Measurements from ENCODE around the gene PCTP.

PCTP gene

DNA sequence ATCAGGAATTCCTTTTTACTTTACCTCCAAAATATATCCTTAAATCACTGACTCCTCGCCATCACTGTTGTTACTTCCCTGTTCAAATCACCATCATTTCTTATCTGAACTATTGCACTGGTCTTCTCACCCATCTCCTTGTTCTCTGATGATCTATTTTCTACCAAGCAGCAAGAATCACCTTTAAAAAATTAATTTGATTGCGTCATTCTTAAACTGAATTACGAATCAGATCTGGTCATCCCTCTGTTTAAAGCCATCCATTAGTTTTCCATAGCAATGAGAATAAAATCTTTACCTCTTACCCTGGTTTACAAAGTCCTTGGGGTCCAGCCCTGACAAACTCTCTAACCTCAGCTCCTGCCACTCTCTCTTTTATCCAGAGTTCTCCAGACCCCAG, 14.6 kb downstream of the PCTP start:
- no peaks in the 10 kb centered on the region for H3K9me2 ChIP-seq (ENCODE audit: low read depth, low read length)
- no peaks in the 10 kb centered on the region for H3K9me3 ChIP-seq (ENCODE audit: low read length)
- no peaks in the 10 kb centered on the region for H3K79me2 ChIP-seq (ENCODE audit: insufficient read depth, low read length)
- H2AFZ ChIP-seq (ENCODE audit: low read length): no peak overlapping the region
- H3K4me3 ChIP-seq (ENCODE audit: low read depth, low read length, poor library complexity, severe bottlenecking): no peak overlapping the region
- no peak for TF ChIP-seq EZH2 (IDR thresholded peaks at IDR 0.05; ENCODE audit: borderline replicate concordance, low read length)
- no peak overlapping the region for H3K9ac ChIP-seq (ENCODE audit: low read length)
- no peaks in the 10 kb centered on the region for H3K27me3 ChIP-seq (ENCODE audit: insufficient read depth, low read length)
- no peaks in the 10 kb centered on the region for H3K36me3 ChIP-seq (ENCODE audit: insufficient read depth, low read length)
- H4K20me1 ChIP-seq (ENCODE audit: insufficient read depth, low read length): no peaks in the 10 kb centered on the region
- H3F3A ChIP-seq (ENCODE audit: insufficient read depth, low read length): no peaks in the 10 kb centered on the region
- H3K4me1 ChIP-seq (ENCODE audit: insufficient read depth, low read length, severe bottlenecking): no peaks in the 10 kb centered on the region
- no peak overlapping the region for H3K4me2 ChIP-seq (ENCODE audit: low read length)
- no peak overlapping the region for H3K27ac ChIP-seq (ENCODE audit: low read depth, low read length, poor library complexity, severe bottlenecking)

GRCh38 chr17:55768936-55769624, 18.2 kb downstream of the PCTP start:
- Histone ChIP-seq H3K36me3 (ENCODE audit: insufficient read depth, low read length) (no peaks in the 10 kb centered on the region), H3K4me1 (ENCODE audit: insufficient read depth, low read length, severe bottlenecking) (no peaks in the 10 kb centered on the region), H3K9me2 (ENCODE audit: low read depth, low read length) (no peaks in the 10 kb centered on the region), H3K27me3 (ENCODE audit: insufficient read depth, low read length) (no peaks in the 10 kb centered on the region), H3K4me3 (ENCODE audit: low read depth, low read length, poor library complexity, severe bottlenecking) (no peak overlapping the region), H4K20me1 (ENCODE audit: insufficient read depth, low read length) (no peaks in the 10 kb centered on the region), H3K79me2 (ENCODE audit: insufficient read depth, low read length) (no peaks in the 10 kb centered on the region), H2AFZ (ENCODE audit: low read length) (no peak overlapping the region), H3F3A (ENCODE audit: insufficient read depth, low read length) (no peaks in the 10 kb centered on the region), H3K4me2 (ENCODE audit: low read length) (no peak overlapping the region), H3K27ac (ENCODE audit: low read depth, low read length, poor library complexity, severe bottlenecking) (no peak overlapping the region), H3K9me3 (ENCODE audit: low read length) (no peaks in the 10 kb centered on the region), H3K9ac (ENCODE audit: low read length) (no peak overlapping the region)
- TF ChIP-seq CTCF (IDR thresholded peaks at IDR 0.05; ENCODE audit: low read length) (no peak), EZH2 (IDR thresholded peaks at IDR 0.05; ENCODE audit: borderline replicate concordance, low read length) (no peak)

- H3K4me3 ChIP-seq (ENCODE audit: low read depth, low read length, poor library complexity, severe bottlenecking): no peak overlapping the region
- TF ChIP-seq EZH2 (IDR thresholded peaks at IDR 0.05; ENCODE audit: borderline replicate concordance, low read length) (no peak), CTCF (IDR thresholded peaks at IDR 0.05; ENCODE audit: low read length) (no peak)
- no peaks in the 10 kb centered on the region for H3K36me3 ChIP-seq (ENCODE audit: insufficient read depth, low read length)
- no peaks in the 10 kb centered on the region for H3K4me1 ChIP-seq (ENCODE audit: insufficient read depth, low read length, severe bottlenecking)
- no peaks in the 10 kb centered on the region for H3F3A ChIP-seq (ENCODE audit: insufficient read depth, low read length)
- H3K27me3 ChIP-seq (ENCODE audit: insufficient read depth, low read length): no peaks in the 10 kb centered on the region
- no peak overlapping the region for H2AFZ ChIP-seq (ENCODE audit: low read length)
- no peaks in the 10 kb centered on the region for H3K79me2 ChIP-seq (ENCODE audit: insufficient read depth, low read length)
- H4K20me1 ChIP-seq (ENCODE audit: insufficient read depth, low read length): no peaks in the 10 kb centered on the region
- H3K9me3 ChIP-seq (ENCODE audit: low read length): no peaks in the 10 kb centered on the region
- H3K9ac ChIP-seq (ENCODE audit: low read length): no peak overlapping the region
- H3K27ac ChIP-seq (ENCODE audit: low read depth, low read length, poor library complexity, severe bottlenecking): no peak overlapping the region
- no peaks in the 10 kb centered on the region for H3K9me2 ChIP-seq (ENCODE audit: low read depth, low read length)
- no peak overlapping the region for H3K4me2 ChIP-seq (ENCODE audit: low read length)
Measured at GRCh38 chr17:55769625-55770000, 18.8 kb downstream of the PCTP start.

All from OCI-LY1 (cell line).